H9 (cell line): ENCODE data around the gene TLE6. TPM values are rescaled to one million over a fixed set of nuclear protein-coding genes. Genes with fewer than 3 reads are reported as not detected.
A peak's percentile ranks its signal among the peaks of the same experiment; 100 is the strongest.
"Not testable (repeated sequence)": the region's sequence is repeated elsewhere in the genome, so short reads cannot be mapped to it uniquely, and the experiment has no call there.

ENCODE experiments used
- DNase-seq: peaks from one replicate; pipeline ENCODE4 v3.0.0-alpha.2; 2017
- H2AFZ ChIP-seq: one replicate; pipeline ENCODE4 v1.6.1; 2013; ENCODE audit warnings: mild to moderate bottlenecking, low read length, control low read depth, moderate library complexity
- H2AK5ac ChIP-seq: 2 replicates; pipeline ENCODE4 v1.6.1; 2013; ENCODE audit warnings: low read length, control low read depth, mixed read lengths; ENCODE audit not compliant: insufficient read length
- H2BK120ac ChIP-seq: one replicate; pipeline ENCODE4 v1.6.1; 2013; ENCODE audit warnings: low read depth, mild to moderate bottlenecking, low read length, control low read depth, inconsistent platforms; ENCODE audit not compliant: poor library complexity, severe bottlenecking
- H2BK12ac ChIP-seq: 2 replicates; pipeline ENCODE4 v1.6.1; 2013; ENCODE audit warnings: low read length, control low read depth, mixed read lengths, low read depth; ENCODE audit not compliant: insufficient read length
- H2BK15ac ChIP-seq: 2 replicates; pipeline ENCODE4 v1.6.1; 2013; ENCODE audit warnings: low read depth, low read length, control low read depth
- H2BK20ac ChIP-seq: one replicate; pipeline ENCODE4 v1.6.1; 2013; ENCODE audit warnings: low read depth, mild to moderate bottlenecking, low read length, control low read depth, inconsistent platforms; ENCODE audit not compliant: poor library complexity, severe bottlenecking
- H2BK5ac ChIP-seq: 2 replicates; pipeline ENCODE4 v1.6.1; 2013; ENCODE audit warnings: low read length, control low read depth, mixed read lengths; ENCODE audit not compliant: insufficient read length
- H3K14ac ChIP-seq: 2 replicates; pipeline ENCODE4 v1.6.1; 2013; ENCODE audit warnings: low read length, control low read depth; ENCODE audit not compliant: insufficient read depth
- H3K18ac ChIP-seq: 2 replicates; pipeline ENCODE4 v1.6.1; 2013; ENCODE audit warnings: low read depth, mild to moderate bottlenecking, mixed read lengths, low read length, control low read depth; ENCODE audit not compliant: insufficient read length
- H3K23ac ChIP-seq: 2 replicates; pipeline ENCODE4 v1.6.1; 2013; ENCODE audit warnings: low read length, control low read depth, mixed read lengths, low read depth; ENCODE audit not compliant: insufficient read length
- H3K23me2 ChIP-seq: 2 replicates; pipeline ENCODE4 v1.6.1; 2013; ENCODE audit warnings: low read depth, mild to moderate bottlenecking, mixed read lengths, low read length, control low read depth; ENCODE audit not compliant: insufficient read length, poor library complexity, severe bottlenecking
- H3K27ac ChIP-seq: 2 replicates; pipeline ENCODE4 v1.5.1; 2013; ENCODE audit warnings: low read length, control low read depth, mixed read lengths, low read depth; ENCODE audit not compliant: insufficient read length
- H3K27me3 ChIP-seq: 2 replicates; pipeline ENCODE4 v1.6.1; 2013; ENCODE audit warnings: low read length, control low read depth, inconsistent platforms; ENCODE audit not compliant: insufficient read depth
- H3K4ac ChIP-seq: 2 replicates; pipeline ENCODE4 v1.6.1; 2013; ENCODE audit warnings: low read depth, mild to moderate bottlenecking, control low read depth, inconsistent platforms, low read length, moderate library complexity
- H3K4me1 ChIP-seq: 2 replicates; pipeline ENCODE4 v1.6.1; 2013; ENCODE audit warnings: low read length, control low read depth, inconsistent platforms; ENCODE audit not compliant: insufficient read depth
- H3K4me2 ChIP-seq: 2 replicates; pipeline ENCODE4 v1.6.1; 2013; ENCODE audit warnings: low read length, control low read depth, mixed read lengths; ENCODE audit not compliant: insufficient read length, insufficient read depth
- H3K56ac ChIP-seq: 2 replicates; pipeline ENCODE4 v1.6.1; 2013; ENCODE audit warnings: low read depth, mild to moderate bottlenecking, mixed read lengths, low read length, control low read depth; ENCODE audit not compliant: insufficient read length
- H3K79me1 ChIP-seq: 2 replicates; pipeline ENCODE4 v1.6.1; 2013; ENCODE audit warnings: low read depth, mild to moderate bottlenecking, moderate library complexity, low read length, control low read depth, inconsistent platforms; ENCODE audit not compliant: insufficient read depth, poor library complexity, severe bottlenecking
- H3K79me2 ChIP-seq: 2 replicates; pipeline ENCODE4 v1.6.1; 2013; ENCODE audit warnings: low read length, control low read depth, inconsistent platforms; ENCODE audit not compliant: insufficient read depth
- H3K9ac ChIP-seq: 2 replicates; pipeline ENCODE4 v1.6.1; 2013; ENCODE audit warnings: low read length, control low read depth, mixed read lengths; ENCODE audit not compliant: insufficient read length; ENCODE audit errors: extremely low read depth
- H3K9me3 ChIP-seq: one replicate; pipeline ENCODE4 v1.6.1; 2013; ENCODE audit warnings: low read depth, low read length, inconsistent platforms; ENCODE audit not compliant: control insufficient read depth
- H3T11ph ChIP-seq: one replicate; pipeline ENCODE4 v1.6.1; 2013; ENCODE audit warnings: mild to moderate bottlenecking, low read length, control low read depth, inconsistent platforms
- H4K20me1 ChIP-seq: one replicate; pipeline ENCODE4 v1.6.1; 2013; ENCODE audit not compliant: control insufficient read depth, insufficient read length, insufficient read depth
- H4K5ac ChIP-seq: 2 replicates; pipeline ENCODE4 v1.6.1; 2013; ENCODE audit warnings: low read depth, mild to moderate bottlenecking, mixed read lengths, low read length, control low read depth; ENCODE audit not compliant: insufficient read length
- H4K8ac ChIP-seq: replicated peaks from 2 replicates; pipeline ENCODE4 v1.6.1; 2013; ENCODE audit warnings: low read length, control low read depth, mixed read lengths, low read depth; ENCODE audit not compliant: insufficient read length
- H4K91ac ChIP-seq: 2 replicates; pipeline ENCODE4 v1.6.1; 2013; ENCODE audit warnings: low read depth, mild to moderate bottlenecking, moderate library complexity, mixed read lengths, low read length, control low read depth; ENCODE audit not compliant: insufficient read length
- H3K27ac Mint-ChIP-seq, 3 experiments: 2 replicates in 2 of 3; 3 replicates in 1 of 3; pipeline ENCODE4 v1.8.0; 2020 to 2021; ENCODE audit warnings: mixed read lengths in 3 of 3, mild to moderate bottlenecking in 1 of 3, moderate library complexity in 1 of 3
- H3K27me3 Mint-ChIP-seq: 2 replicates; pipeline ENCODE4 v1.8.0; 2021; ENCODE audit warnings: low read depth, mild to moderate bottlenecking, moderate library complexity, mixed read lengths
- H3K36me3 Mint-ChIP-seq, 3 experiments: 2 replicates in 2 of 3; 3 replicates in 1 of 3; pipeline ENCODE4 v1.8.0; 2020 to 2021; ENCODE audit warnings: low read depth in 3 of 3, mixed read lengths in 3 of 3; ENCODE audit not compliant: insufficient read depth in 1 of 3
- H3K4me1 Mint-ChIP-seq, 2 experiments: 2 replicates each; pipeline ENCODE4 v1.8.0; 2020; ENCODE audit warnings: mixed read lengths in 2 of 2
- H3K4me3 Mint-ChIP-seq, 2 experiments: 2 replicates in 1 of 2; 3 replicates in 1 of 2; pipeline ENCODE4 v1.8.0; 2020 to 2021; ENCODE audit warnings: mild to moderate bottlenecking in 2 of 2, mixed read lengths in 2 of 2, moderate library complexity in 1 of 2
- H3K9me3 Mint-ChIP-seq, 2 experiments: 2 replicates in 1 of 2; 3 replicates in 1 of 2; pipeline ENCODE4 v1.8.0; 2020; ENCODE audit warnings: mild to moderate bottlenecking in 2 of 2, mixed read lengths in 2 of 2, moderate library complexity in 1 of 2
- CTCF ChIP-seq: fragments of 200-600 bp; sonication (generic); conservative IDR thresholded peaks from 3 replicates; pipeline ENCODE4 v1.8.0; 2021; ENCODE audit warnings: antibody characterized with exemption, mild to moderate bottlenecking
- WGBS: extraction: QIAGEN DNeasy Blood & Tissue Kit; methylation state at CpG from one replicate; pipeline ENCODE4 v1.1.7; 2013; ENCODE audit warnings: missing lambda C conversion rate, low lambda C conversion rate, mixed read lengths; ENCODE audit not compliant: insufficient read length; ENCODE audit errors: extremely low coverage; 5-methylcytosine and 5-hydroxymethylcytosine counted together
- total RNA-seq: library from RNA; stranded (reverse); gene quantifications from 2 replicates; pipeline ENCODE4 v1.2.1, GENCODE V29; 2021

TLE6 gene
- total RNA-seq, 1 experiment from 2014 or later: 1.7 TPM

GRCh38 chr19:3010871-3011270, 33.5 kb downstream of the TLE6 start:
- Histone ChIP-seq H3K79me1 (no peaks in the 10 kb centered on the region), H3K9ac (no peak overlapping the region), H3T11ph (no peak overlapping the region), H4K5ac (no peak overlapping the region), H2AK5ac (no peak overlapping the region), H2BK20ac (no peak overlapping the region), H3K56ac (no peak overlapping the region), H3K18ac (no peak overlapping the region), H3K4ac (no peak overlapping the region), H3K9me3 (no peaks in the 10 kb centered on the region), H3K79me2 (no peaks in the 10 kb centered on the region), H3K4me1 (no peaks in the 10 kb centered on the region), H4K20me1 (no peaks in the 10 kb centered on the region), H4K8ac (no peak overlapping the region), H3K14ac (no peak overlapping the region), H2BK15ac (no peak overlapping the region), H2BK120ac (no peak overlapping the region), H3K23me2 (peaks cover 2% of the 10 kb centered on the region), H3K27me3 (no peaks in the 10 kb centered on the region), H3K4me2 (no peak overlapping the region), H2BK12ac (no peak overlapping the region), H2AFZ (no peak overlapping the region), H3K23ac (no peak overlapping the region), H3K27ac (no peak overlapping the region), H4K91ac (no peak overlapping the region), H2BK5ac (no peak overlapping the region)
- no peaks in the 10 kb centered on the region; a peak in 1 of 5 replicates for H3K9me3 Mint-ChIP-seq
- no CpG with 5 or more reads among the region's 13 CpGs for WGBS
- H3K27me3 Mint-ChIP-seq: peaks cover 5% of the 10 kb centered on the region
- H3K27ac Mint-ChIP-seq: no peak overlapping the region
- peaks cover 3 to 20% of the 10 kb centered on the region in 2 experiments; a peak in 2 of 4 replicates for H3K4me1 Mint-ChIP-seq
- H3K36me3 Mint-ChIP-seq: no peaks in the 10 kb centered on the region
- no peak overlapping the region for H3K4me3 Mint-ChIP-seq
- no peak for DNase-seq
- TF ChIP-seq CTCF: no peak

GRCh38 chr19:3012059-3012458, 34.7 kb downstream of the TLE6 start:
- H2BK120ac ChIP-seq, H3K9me3 Mint-ChIP-seq, H3K27me3 Mint-ChIP-seq, H3K27me3 ChIP-seq, H3K9ac ChIP-seq, H4K20me1 ChIP-seq, H2BK12ac ChIP-seq, H3K4me2 ChIP-seq, H3K56ac ChIP-seq, H3K36me3 Mint-ChIP-seq, H2BK20ac ChIP-seq, H4K8ac ChIP-seq, H3K23ac ChIP-seq, H2BK15ac ChIP-seq, H3K27ac ChIP-seq, H2BK5ac ChIP-seq, H3K9me3 ChIP-seq, H2AFZ ChIP-seq, H2AK5ac ChIP-seq, H3K79me1 ChIP-seq, H3K18ac ChIP-seq, H3K4ac ChIP-seq, H4K91ac ChIP-seq, DNase-seq, H4K5ac ChIP-seq, H3T11ph ChIP-seq, H3K79me2 ChIP-seq, H3K4me1 ChIP-seq, H3K23me2 ChIP-seq, H3K14ac ChIP-seq: not testable (repeated sequence)
- H3K4me1 Mint-ChIP-seq: peaks cover 3 to 18% of the 10 kb centered on the region in 2 experiments; a peak in 2 of 4 replicates
- peak overlapping the region in 2 of 3 experiments; percentile 41 to 85; a peak in 1 of 7 replicates for H3K27ac Mint-ChIP-seq
- peak overlapping the region in 1 of 2 experiments; percentile 23; a peak in 1 of 5 replicates for H3K4me3 Mint-ChIP-seq
- no CpG with 5 or more reads among the region's 13 CpGs for WGBS
